ENCODE results near the gene APOBEC3B. TPM values are rescaled to one million over a fixed set of nuclear protein-coding genes. Genes with fewer than 3 reads are reported as not detected.

Gene APOBEC3B
- total and polyA plus RNA-seq, 8 donors, result 1.1 to 8.7 (median 3.8) TPM; not detected in 3

GRCh38 chr22:39024519-39025308 lies 42.6 kb downstream of the APOBEC3B start:
- TF ChIP-seq POLR2AphosphoS5 (IDR thresholded peaks at IDR 0.05) (no peak), POLR2A (IDR thresholded peaks at IDR 0.05) (no peak), CTCF (IDR thresholded peaks at IDR 0.05) (no peak), EP300 (IDR thresholded peaks at IDR 0.05) (no peak)
- no peak overlapping the region for H3K4me3 ChIP-seq
- intact Hi-C loops (cut with DNase I; ENCODE audit: low total_unique reads), result no loop called here
- H3K9me3 ChIP-seq, result no peaks in the 10 kb centered on the region
- H3K36me3 ChIP-seq, result peaks cover 5 to 29% (median 18%) of the 10 kb centered on the region in 4 donors
- peak overlapping the region in 1 of 5 donors; percentile 8 for H3K27ac ChIP-seq
- no peak for DNase-seq
- H3K27me3 ChIP-seq, result no peaks in the 10 kb centered on the region
- 51 to 69% (median 61%) methylated on average over 15 of the region's 15 CpGs for WGBS, 5 donors
- H3K4me1 ChIP-seq, result peaks cover 12 to 38% (median 16%) of the 10 kb centered on the region in 4 donors

GRCh38 chr22:39026509-39027150 lies 44.5 kb downstream of the APOBEC3B start:
- Histone ChIP-seq H3K27me3 (no peaks in the 10 kb centered on the region), H3K4me1 (peaks cover 8 to 22% (median 9%) of the 10 kb centered on the region in 4 donors), H3K27ac (no peak overlapping the region), H3K4me3 (no peak overlapping the region), H3K36me3 (peaks cover 5 to 29% (median 18%) of the 10 kb centered on the region in 4 donors), H3K9me3 (no peaks in the 10 kb centered on the region)
- intact Hi-C loops (cut with DNase I; ENCODE audit: low total_unique reads), result no loop called here
- WGBS, 5 donors, result 82 to 89% (median 88%) methylated on average over 12 of the region's 12 CpGs
- TF ChIP-seq CTCF (IDR thresholded peaks at IDR 0.05), result no peak
- TF ChIP-seq POLR2A (IDR thresholded peaks at IDR 0.05), result no peak
- TF ChIP-seq EP300 (IDR thresholded peaks at IDR 0.05), result no peak
- TF ChIP-seq POLR2AphosphoS5 (IDR thresholded peaks at IDR 0.05), result no peak
- no peak for DNase-seq

GRCh38 chr22:39027717-39028116 lies 45.6 kb downstream of the APOBEC3B start:
- intact Hi-C loops (cut with DNase I; ENCODE audit: low total_unique reads), result no loop called here

More at GRCh38 chr22:39027717-39028116, 45.6 kb downstream of the APOBEC3B start:
- WGBS, 5 donors, result 86 to 94% (median 92%) methylated on average over 4 of the region's 4 CpGs
- peaks cover 5 to 29% (median 18%) of the 10 kb centered on the region in 4 donors for H3K36me3 ChIP-seq
- no peak overlapping the region for H3K27ac ChIP-seq
- no peaks in the 10 kb centered on the region for H3K27me3 ChIP-seq
- TF ChIP-seq EP300 (IDR thresholded peaks at IDR 0.05), result no peak
- TF ChIP-seq POLR2A (IDR thresholded peaks at IDR 0.05), result no peak
- TF ChIP-seq POLR2AphosphoS5 (IDR thresholded peaks at IDR 0.05), result no peak
- TF ChIP-seq CTCF (IDR thresholded peaks at IDR 0.05), result no peak
- no peak overlapping the region for H3K4me3 ChIP-seq
- no peaks in the 10 kb centered on the region for H3K9me3 ChIP-seq
- peaks cover 0 to 13% (median 0%) of the 10 kb centered on the region in 4 donors for H3K4me1 ChIP-seq
- DNase-seq, result no peak

Measured in stomach (tissue), 9 donors.